C1 segment of cervical spinal cord (tissue), 14 donors: ENCODE results near the gene ZNF236.

Experiments
- DNase-seq, 14 donors: peaks; one replicate each; lab custom pipeline; 2025; lab: John Stamatoyannopoulos, UW

The ZNF236 gene

GRCh38 chr18:76859474-76860339, 37.4 kb downstream of the ZNF236 start:
- no peak for DNase-seq

- DNase-seq = no peak
Measured at GRCh38 chr18:76860411-76860810, 38.1 kb downstream of the ZNF236 start.

GRCh38 chr18:76866666-76867065, 44.3 kb downstream of the ZNF236 start:
- DNase-seq = peak in 1 of 14 donors; percentile 3

GRCh38 chr18:76873311-76873710, 51.0 kb downstream of the ZNF236 start:
- DNase-seq = no peak

- no peak for DNase-seq
Measured at GRCh38 chr18:76873713-76874112, 51.4 kb downstream of the ZNF236 start.

- no peak for DNase-seq
Measured at GRCh38 chr18:76874642-76875389, 52.5 kb downstream of the ZNF236 start.

- DNase-seq = peak in 3 of 14 donors; percentile 4 to 25 (median 13)
Measured at GRCh38 chr18:76875390-76876325, 53.3 kb downstream of the ZNF236 start.

GRCh38 chr18:76878426-76878825, 56.1 kb downstream of the ZNF236 start:
- DNase-seq = no peak

- no peak for DNase-seq
Measured at GRCh38 chr18:76880026-76880425, 57.7 kb downstream of the ZNF236 start.

GRCh38 chr18:76881744-76882143, 59.4 kb downstream of the ZNF236 start:
- DNase-seq = no peak

- peak in 1 of 14 donors; percentile 51 for DNase-seq
Measured at GRCh38 chr18:76882146-76882545, 59.8 kb downstream of the ZNF236 start.

GRCh38 chr18:76885001-76885400, 62.6 kb downstream of the ZNF236 start:
- no peak for DNase-seq

- DNase-seq = no peak
Measured at GRCh38 chr18:76886112-76886511, 63.8 kb downstream of the ZNF236 start.

GRCh38 chr18:76889091-76889699, 66.8 kb downstream of the ZNF236 start:
- no peak for DNase-seq

GRCh38 chr18:76892832-76893231, 70.5 kb downstream of the ZNF236 start:
- DNase-seq = no peak

GRCh38 chr18:76894566-76895346, 72.4 kb downstream of the ZNF236 start:
- DNase-seq = no peak

GRCh38 chr18:76895498-76895897, 73.1 kb downstream of the ZNF236 start:
- DNase-seq = no peak

- DNase-seq = no peak
Measured at GRCh38 chr18:76896677-76897076, 74.3 kb downstream of the ZNF236 start.

GRCh38 chr18:76897257-76897656, 74.9 kb downstream of the ZNF236 start:
- no peak for DNase-seq

GRCh38 chr18:76903386-76903785, 81.0 kb downstream of the ZNF236 start:
- no peak for DNase-seq
